CD4-positive, alpha-beta memory T cell (primary cell): ENCODE data around the gene TIMM23. TPM values are rescaled to one million over a fixed set of nuclear protein-coding genes. Genes with fewer than 3 reads are reported as not detected.

Experiments used
- CTCF ChIA-PET: fragments of 350-600 bp; sonication (Branson Sonifier 250); formaldehyde crosslinking; loops from one replicate; lab custom pipeline; 2021; ENCODE audit warnings: inconsistent platforms; ENCODE audit not compliant: partially characterized antibody; lab: Charles Lee
- POLR2A ChIA-PET: fragments of 350-600 bp; sonication (Branson Sonifier 250); formaldehyde crosslinking; loops from one replicate; lab custom pipeline; 2021; ENCODE audit not compliant: partially characterized antibody; lab: Charles Lee
- DNase-seq, 5 donors: peaks; one replicate each; pipeline versions ENCODE4 v3.0.0 to v3.0.0-alpha.2; 2020 to 2022; ENCODE audit warnings: mixed read lengths in 1 of 5
- H3K27ac ChIP-seq: one replicate; pipeline ENCODE4 v1.7.0; 2013; ENCODE audit warnings: low read depth, low read length
- H3K27me3 ChIP-seq: 2 replicates; pipeline ENCODE4 v1.7.0; 2013; ENCODE audit warnings: mild to moderate bottlenecking, low read length, moderate library complexity; ENCODE audit not compliant: insufficient read depth
- H3K36me3 ChIP-seq: 2 replicates; pipeline ENCODE4 v1.7.0; 2013; ENCODE audit warnings: mild to moderate bottlenecking, low read length, moderate library complexity; ENCODE audit not compliant: insufficient read depth
- H3K4me1 ChIP-seq: 2 replicates; pipeline ENCODE4 v1.7.0; 2013; ENCODE audit warnings: mild to moderate bottlenecking, low read length, moderate library complexity; ENCODE audit not compliant: insufficient read depth
- H3K4me3 ChIP-seq, 2 donors: one replicate each; pipeline ENCODE4 v1.7.0; 2013; ENCODE audit warnings: low read length in 2 of 2, mild to moderate bottlenecking in 1 of 2
- H3K9me3 ChIP-seq, 2 donors: one replicate each; pipeline ENCODE4 v1.7.0; 2013; ENCODE audit warnings: low read length in 2 of 2, control low read depth in 1 of 2; ENCODE audit not compliant: control insufficient read depth in 1 of 2
- H3K27ac Mint-ChIP-seq, 7 donors: one replicate each; pipeline ENCODE4 v1.8.0; 2020 to 2021; ENCODE audit warnings: mixed read lengths in 7 of 7, mild to moderate bottlenecking in 6 of 7, inconsistent platforms in 3 of 7, moderate library complexity in 3 of 7
- H3K27me3 Mint-ChIP-seq, 2 donors: one replicate each; pipeline ENCODE4 v1.8.0; 2020 to 2021; ENCODE audit warnings: mixed read lengths in 2 of 2
- H3K36me3 Mint-ChIP-seq, 2 donors: one replicate each; pipeline ENCODE4 v1.8.0; 2020 to 2021; ENCODE audit warnings: mixed read lengths in 2 of 2, inconsistent platforms in 1 of 2, mild to moderate bottlenecking in 1 of 2
- H3K4me1 Mint-ChIP-seq, 4 donors: one replicate each; pipeline ENCODE4 v1.8.0; 2020 to 2021; ENCODE audit warnings: mixed read lengths in 4 of 4, mild to moderate bottlenecking in 1 of 4
- H3K4me3 Mint-ChIP-seq, 8 donors: one replicate each; pipeline ENCODE4 v1.8.0; 2020 to 2021; ENCODE audit warnings: mixed read lengths in 8 of 8, mild to moderate bottlenecking in 7 of 8, moderate library complexity in 6 of 8, inconsistent platforms in 3 of 8
- H3K9me3 Mint-ChIP-seq, 8 donors: one replicate each; pipeline ENCODE4 v1.8.0; 2020 to 2021; ENCODE audit warnings: mixed read lengths in 8 of 8, mild to moderate bottlenecking in 5 of 8, inconsistent platforms in 3 of 8, moderate library complexity in 1 of 8
- intact Hi-C: fragments of 100-400 bp; cut with micrococcal nuclease; formaldehyde crosslinking; loops from one replicate; pipeline ENCODE4 v1.15.1; 2023
- polyA plus RNA-seq, 2 donors: library from polyadenylated mRNA; unstranded; fragments of 300-500 nt; fragmentation: Illumina TruSeq; gene quantifications; one replicate each; pipeline ENCODE4 v1.2.3, GENCODE V29; 2021
- total RNA-seq, 2 experiments: library from RNA; stranded (reverse); gene quantifications; one replicate each; pipeline ENCODE4 v1.2.3, GENCODE V29; 2021

TIMM23 gene
- total and polyA plus RNA-seq, 4 experiments from 2014 or later = 25.0 to 66.6 (median 44.1) TPM

GRCh38 chr10:46014683-46015405, 42.6 kb downstream of the TIMM23 start:
- intact Hi-C loops = loop anchor here (1.0 kb wide), 1 partner anchor 8 kb away; no protein-coding TSS in a partner anchor
- Histone ChIP-seq H3K4me1 (peaks cover 23% of the 10 kb centered on the region), H3K9me3 (no peaks in the 10 kb centered on the region), H3K27me3 (no peaks in the 10 kb centered on the region), H3K4me3 (no peak overlapping the region), H3K27ac (no peak overlapping the region), H3K36me3 (peaks cover 53% of the 10 kb centered on the region)
- Mint-ChIP-seq H3K36me3 (peaks cover 33 to 59% of the 10 kb centered on the region in 2 donors), H3K4me3 (no peak overlapping the region), H3K9me3 (no peaks in the 10 kb centered on the region), H3K27ac (peak overlapping the region in 6 of 7 donors; percentile 31 to 79 (median 50)), H3K27me3 (no peaks in the 10 kb centered on the region), H3K4me1 (peaks cover 17 to 24% (median 23%) of the 10 kb centered on the region in 4 donors)
- DNase-seq = no peak
- POLR2A ChIA-PET = interaction anchor here (1.0 kb wide), 1 partner anchor 10 kb away, joined by 3 read pairs; no protein-coding TSS in a partner anchor
- CTCF ChIA-PET = interaction anchor here (1.3 to 8.2 kb wide), 3 partner anchors 10 to 765 kb away, joined by 3 to 57 read pairs (median 4); partner anchors contain the start of gene NCOA4

- H3K9me3 ChIP-seq = no peaks in the 10 kb centered on the region
- Mint-ChIP-seq H3K4me1 (peaks cover 24 to 37% (median 33%) of the 10 kb centered on the region in 4 donors), H3K27ac (peak overlapping the region in 5 of 7 donors; percentile 7 to 62 (median 24))
These were observed 43.9 kb downstream of the TIMM23 start for GRCh38 chr10:46016190-46016589.

GRCh38 chr10:46016811-46017210, 44.5 kb downstream of the TIMM23 start:
- ChIA-PET POLR2A (no interaction called here), CTCF (interaction anchor here (1.7 to 8.2 kb wide), 2 partner anchors 11 to 15 kb away, joined by 6 to 57 read pairs; partner anchors contain the start of gene NCOA4)
- no peak overlapping the region for H3K4me3 Mint-ChIP-seq
- peaks cover 42% of the 10 kb centered on the region for H3K4me1 ChIP-seq
- H3K27me3 ChIP-seq = no peaks in the 10 kb centered on the region
- intact Hi-C loops = no loop called here
- no peaks in the 10 kb centered on the region for H3K27me3 Mint-ChIP-seq
- H3K4me3 ChIP-seq = no peak overlapping the region
- H3K9me3 Mint-ChIP-seq = no peaks in the 10 kb centered on the region
- peaks cover 25 to 42% (median 37%) of the 10 kb centered on the region in 4 donors for H3K4me1 Mint-ChIP-seq
- H3K36me3 ChIP-seq = peaks cover 36% of the 10 kb centered on the region
- H3K27ac ChIP-seq = no peak overlapping the region
- peak overlapping the region in 5 of 7 donors; percentile 7 to 87 (median 30) for H3K27ac Mint-ChIP-seq
- peaks cover 22 to 47% of the 10 kb centered on the region in 2 donors for H3K36me3 Mint-ChIP-seq
- DNase-seq = no peak
- no peaks in the 10 kb centered on the region for H3K9me3 ChIP-seq

More at GRCh38 chr10:46016190-46016589, 43.9 kb downstream of the TIMM23 start:
- Histone ChIP-seq H3K36me3 (peaks cover 41% of the 10 kb centered on the region), H3K4me1 (peaks cover 37% of the 10 kb centered on the region), H3K27ac (no peak overlapping the region), H3K27me3 (no peaks in the 10 kb centered on the region), H3K4me3 (no peak overlapping the region)
- Mint-ChIP-seq H3K27me3 (no peaks in the 10 kb centered on the region), H3K9me3 (no peaks in the 10 kb centered on the region), H3K4me3 (no peak overlapping the region), H3K36me3 (peaks cover 22 to 48% of the 10 kb centered on the region in 2 donors)
- intact Hi-C loops = no loop called here
- ChIA-PET CTCF (interaction anchor here (0.6 to 8.2 kb wide), 3 partner anchors 8 to 22 kb away, joined by 3 to 57 read pairs (median 4); partner anchors contain the start of gene NCOA4), POLR2A (no interaction called here)
- no peak for DNase-seq

GRCh38 chr10:46017733-46018132, 45.4 kb downstream of the TIMM23 start:
- H3K36me3 Mint-ChIP-seq = peaks cover 18 to 40% of the 10 kb centered on the region in 2 donors
- CTCF ChIA-PET = interaction anchor here (1.7 to 8.2 kb wide), 2 partner anchors 10 to 16 kb away, joined by 6 to 57 read pairs; partner anchors contain the start of gene NCOA4
- peak overlapping the region in 1 of 8 donors; percentile 28 for H3K4me3 Mint-ChIP-seq

GRCh38 chr10:46018453-46019176, 46.3 kb downstream of the TIMM23 start:
- H3K27me3 ChIP-seq = no peaks in the 10 kb centered on the region
- intact Hi-C loops = no loop called here
- Mint-ChIP-seq H3K9me3 (no peaks in the 10 kb centered on the region), H3K27me3 (no peaks in the 10 kb centered on the region), H3K36me3 (peaks cover 18 to 37% of the 10 kb centered on the region in 2 donors), H3K4me3 (peak overlapping the region in 4 of 8 donors; percentile 3 to 56 (median 22)), H3K27ac (peak overlapping the region; percentile 40 to 85 (median 66)), H3K4me1 (peaks cover 30 to 59% (median 49%) of the 10 kb centered on the region in 4 donors)
- peaks cover 55% of the 10 kb centered on the region for H3K4me1 ChIP-seq
- CTCF ChIA-PET = interaction anchor here (1.6 to 8.2 kb wide), 3 partner anchors 9 to 13 kb away, joined by 3 to 57 read pairs (median 3); partner anchors contain the start of gene NCOA4
- peaks cover 22% of the 10 kb centered on the region for H3K36me3 ChIP-seq
- no peaks in the 10 kb centered on the region for H3K9me3 ChIP-seq
- no peak overlapping the region for H3K27ac ChIP-seq
- no peak overlapping the region for H3K4me3 ChIP-seq
- DNase-seq = no peak
- POLR2A ChIA-PET = interaction anchor here (0.6 to 1.1 kb wide), 2 partner anchors 8 to 14 kb away, joined by 3 to 4 read pairs; no protein-coding TSS in a partner anchor

More at GRCh38 chr10:46017733-46018132, 45.4 kb downstream of the TIMM23 start:
- POLR2A ChIA-PET = interaction anchor here (0.6 to 1.1 kb wide), 2 partner anchors 9 to 15 kb away, joined by 3 to 4 read pairs; no protein-coding TSS in a partner anchor
- intact Hi-C loops = no loop called here
- Histone ChIP-seq H3K27me3 (no peaks in the 10 kb centered on the region), H3K9me3 (no peaks in the 10 kb centered on the region), H3K4me1 (peaks cover 51% of the 10 kb centered on the region), H3K4me3 (no peak overlapping the region), H3K27ac (no peak overlapping the region), H3K36me3 (peaks cover 31% of the 10 kb centered on the region)
- no peaks in the 10 kb centered on the region for H3K9me3 Mint-ChIP-seq
- H3K4me1 Mint-ChIP-seq = peaks cover 29 to 50% (median 44%) of the 10 kb centered on the region in 4 donors
- no peak for DNase-seq
- no peaks in the 10 kb centered on the region for H3K27me3 Mint-ChIP-seq
- peak overlapping the region in 5 of 7 donors; percentile 66 to 85 (median 82) for H3K27ac Mint-ChIP-seq

- peaks cover 35 to 64% (median 54%) of the 10 kb centered on the region in 4 donors for H3K4me1 Mint-ChIP-seq
- intact Hi-C loops = no loop called here
- Histone ChIP-seq H3K27ac (no peak overlapping the region), H3K36me3 (peaks cover 17% of the 10 kb centered on the region), H3K4me1 (peaks cover 60% of the 10 kb centered on the region), H3K9me3 (no peaks in the 10 kb centered on the region), H3K4me3 (no peak overlapping the region), H3K27me3 (no peaks in the 10 kb centered on the region)
- CTCF ChIA-PET = interaction anchor here (1.6 to 8.2 kb wide), 3 partner anchors 9 to 13 kb away, joined by 3 to 57 read pairs (median 3); partner anchors contain the start of gene NCOA4
- POLR2A ChIA-PET = no interaction called here
- H3K4me3 Mint-ChIP-seq = peak overlapping the region in 2 of 8 donors; percentile 44 to 53
- peaks cover 17 to 33% of the 10 kb centered on the region in 2 donors for H3K36me3 Mint-ChIP-seq
- no peaks in the 10 kb centered on the region for H3K9me3 Mint-ChIP-seq
- peak overlapping the region in 5 of 7 donors; percentile 12 to 83 (median 61) for H3K27ac Mint-ChIP-seq
- H3K27me3 Mint-ChIP-seq = no peaks in the 10 kb centered on the region
- DNase-seq = no peak
These were observed 46.9 kb downstream of the TIMM23 start for GRCh38 chr10:46019177-46019528.
